Measurements from ENCODE around the gene HOXD4.

GRCh38 chr2:176146645-176147044 lies 4.7 kb upstream of the HOXD4 start:
- TF ChIP-seq CTCF (IDR thresholded peaks at IDR 0.05) (no peak), EP300 (IDR thresholded peaks at IDR 0.05) (no peak)

All from gastroesophageal sphincter (tissue), 3 donors.